Progenitor cell of endocrine pancreas (in vitro differentiated cells): Measurements from ENCODE around the gene DET1. TPM values are rescaled to one million over a fixed set of nuclear protein-coding genes. Genes with fewer than 3 reads are reported as not detected.

ENCODE experiments used
- DNase-seq: peaks from one replicate; pipeline ENCODE4 v3.0.0; 2021; ENCODE audit warnings: low spot score; ENCODE audit not compliant: unreplicated experiment
- H3K27ac Mint-ChIP-seq: 2 replicates; pipeline ENCODE4 v1.8.0; 2021; ENCODE audit warnings: mild to moderate bottlenecking, moderate library complexity, mixed read lengths
- H3K27me3 Mint-ChIP-seq: 2 replicates; pipeline ENCODE4 v1.8.0; 2021; ENCODE audit warnings: mixed read lengths
- H3K36me3 Mint-ChIP-seq: 2 replicates; pipeline ENCODE4 v1.8.0; 2022; ENCODE audit warnings: mixed read lengths; ENCODE audit not compliant: insufficient read depth
- H3K4me1 Mint-ChIP-seq: 2 replicates; pipeline ENCODE4 v1.8.0; 2021; ENCODE audit warnings: low read depth, mixed read lengths
- H3K4me3 Mint-ChIP-seq: 2 replicates; pipeline ENCODE4 v1.8.0; 2021; ENCODE audit warnings: low read depth, mild to moderate bottlenecking, moderate library complexity, mixed read lengths
- H3K9me3 Mint-ChIP-seq: 2 replicates; pipeline ENCODE4 v1.8.0; 2021; ENCODE audit warnings: low read depth, mixed read lengths
- total RNA-seq: library from RNA; stranded (reverse); gene quantifications from 2 replicates; pipeline ENCODE4 v1.2.1, GENCODE V29; 2021
- TF ChIP-seq, protein P1 (sequence below): fragments of 200-600 bp; sonication (generic); IDR thresholded peaks from one replicate; pipeline ENCODE4 v1.5.0; 2021; ENCODE audit warnings: antibody characterized with exemption, mild to moderate bottlenecking; ENCODE audit not compliant: unreplicated experiment

DET1 gene
- total RNA-seq, 1 donor from 2014 or later, result 11.8 TPM

GRCh38 chr15:88487178-88487795 is 59.2 kb downstream of the DET1 start:
- Mint-ChIP-seq H3K9me3 (no peaks in the 10 kb centered on the region), H3K4me3 (no peak overlapping the region), H3K27ac (no peak overlapping the region), H3K4me1 (peaks cover 2% of the 10 kb centered on the region), H3K27me3 (peaks cover 12% of the 10 kb centered on the region), H3K36me3 (no peaks in the 10 kb centered on the region)
- TF ChIP-seq, protein P1, sequence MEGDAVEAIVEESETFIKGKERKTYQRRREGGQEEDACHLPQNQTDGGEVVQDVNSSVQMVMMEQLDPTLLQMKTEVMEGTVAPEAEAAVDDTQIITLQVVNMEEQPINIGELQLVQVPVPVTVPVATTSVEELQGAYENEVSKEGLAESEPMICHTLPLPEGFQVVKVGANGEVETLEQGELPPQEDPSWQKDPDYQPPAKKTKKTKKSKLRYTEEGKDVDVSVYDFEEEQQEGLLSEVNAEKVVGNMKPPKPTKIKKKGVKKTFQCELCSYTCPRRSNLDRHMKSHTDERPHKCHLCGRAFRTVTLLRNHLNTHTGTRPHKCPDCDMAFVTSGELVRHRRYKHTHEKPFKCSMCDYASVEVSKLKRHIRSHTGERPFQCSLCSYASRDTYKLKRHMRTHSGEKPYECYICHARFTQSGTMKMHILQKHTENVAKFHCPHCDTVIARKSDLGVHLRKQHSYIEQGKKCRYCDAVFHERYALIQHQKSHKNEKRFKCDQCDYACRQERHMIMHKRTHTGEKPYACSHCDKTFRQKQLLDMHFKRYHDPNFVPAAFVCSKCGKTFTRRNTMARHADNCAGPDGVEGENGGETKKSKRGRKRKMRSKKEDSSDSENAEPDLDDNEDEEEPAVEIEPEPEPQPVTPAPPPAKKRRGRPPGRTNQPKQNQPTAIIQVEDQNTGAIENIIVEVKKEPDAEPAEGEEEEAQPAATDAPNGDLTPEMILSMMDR, result no peak
- no peak for DNase-seq

DNA sequence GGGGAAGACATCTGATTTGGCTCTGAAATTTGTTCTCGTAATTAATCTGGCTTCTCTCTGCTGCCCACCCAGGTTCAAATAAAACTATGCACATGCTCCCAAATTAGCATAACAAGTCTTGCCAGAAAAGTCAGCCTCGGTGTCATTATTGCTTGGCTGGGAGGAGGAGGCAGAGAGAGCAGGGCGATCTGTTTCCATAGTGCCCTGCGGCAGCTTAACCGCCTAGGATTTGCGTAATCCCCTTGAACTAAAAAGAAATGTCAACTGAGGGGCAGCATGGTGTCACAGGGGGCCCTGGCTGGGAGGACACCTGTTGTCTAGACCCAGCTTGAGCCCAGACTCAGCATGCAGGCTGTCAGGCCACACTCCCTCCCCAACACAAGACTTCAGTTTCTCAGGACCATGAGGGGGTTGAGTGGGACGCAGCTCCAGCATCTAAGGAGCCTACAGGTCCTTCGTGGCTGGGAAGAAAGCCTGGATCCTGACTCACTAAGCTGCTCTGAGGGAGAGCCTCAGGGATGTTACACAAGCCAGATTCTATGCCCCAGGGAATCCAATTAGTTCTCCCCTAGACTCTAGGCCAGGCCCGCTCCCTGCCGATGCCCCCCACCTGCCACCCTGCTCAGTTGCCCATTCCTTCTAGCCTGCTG is 61.7 kb downstream of the DET1 start:
- Mint-ChIP-seq H3K27ac (no peak overlapping the region), H3K27me3 (peaks cover 12% of the 10 kb centered on the region), H3K4me3 (no peak overlapping the region), H3K9me3 (no peaks in the 10 kb centered on the region), H3K4me1 (peaks cover 2% of the 10 kb centered on the region), H3K36me3 (no peaks in the 10 kb centered on the region)
- TF ChIP-seq, protein P1, result no peak
- DNase-seq, result no peak

DNA sequence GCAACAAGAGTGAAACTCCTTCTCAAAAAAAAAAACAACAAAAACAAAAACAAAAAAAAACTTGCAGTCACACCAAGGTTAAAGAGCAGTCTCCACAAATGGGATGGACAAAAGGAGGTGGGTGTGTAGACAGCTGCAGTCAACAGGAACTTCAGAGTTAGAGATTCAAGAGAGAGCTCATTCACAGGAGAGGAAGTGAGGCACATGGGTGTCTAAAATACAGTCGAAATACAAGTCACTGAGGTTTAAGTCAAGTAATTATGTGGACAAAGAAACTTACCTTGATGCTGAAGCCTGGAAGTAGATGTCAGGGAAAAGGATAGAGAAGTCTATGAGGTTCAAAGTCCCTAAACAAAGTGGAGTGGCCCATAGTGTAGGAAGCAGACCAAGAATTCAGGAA is 64.2 kb downstream of the DET1 start:
- peaks cover 10% of the 10 kb centered on the region for H3K27me3 Mint-ChIP-seq
- H3K4me3 Mint-ChIP-seq, result no peak overlapping the region
- peaks cover 4% of the 10 kb centered on the region for H3K36me3 Mint-ChIP-seq
- peaks cover 2% of the 10 kb centered on the region for H3K4me1 Mint-ChIP-seq
- TF ChIP-seq, protein P1, result no peak
- H3K27ac Mint-ChIP-seq, result no peak overlapping the region
- DNase-seq, result no peak
- no peaks in the 10 kb centered on the region for H3K9me3 Mint-ChIP-seq

GRCh38 chr15:88480981-88481380 is 65.5 kb downstream of the DET1 start:
- Mint-ChIP-seq H3K4me3 (no peak overlapping the region), H3K9me3 (no peaks in the 10 kb centered on the region), H3K4me1 (peaks cover 2% of the 10 kb centered on the region), H3K27ac (no peak overlapping the region), H3K36me3 (peaks cover 5% of the 10 kb centered on the region), H3K27me3 (peaks cover 6% of the 10 kb centered on the region)
- TF ChIP-seq, protein P1, result no peak
- DNase-seq, result no peak

- peaks cover 3% of the 10 kb centered on the region for H3K27me3 Mint-ChIP-seq
- no peak for DNase-seq
- TF ChIP-seq, protein P1, result no peak
- H3K4me3 Mint-ChIP-seq, result no peak overlapping the region
- H3K4me1 Mint-ChIP-seq, result no peaks in the 10 kb centered on the region
- H3K9me3 Mint-ChIP-seq, result no peaks in the 10 kb centered on the region
- H3K27ac Mint-ChIP-seq, result no peak overlapping the region
- H3K36me3 Mint-ChIP-seq, result peaks cover 5% of the 10 kb centered on the region
These were observed 67.3 kb downstream of the DET1 start for GRCh38 chr15:88479169-88479568.
